RWPE2 (cell line): ENCODE data around the gene SLC25A21.

Experiments
- ATAC-seq: fragments of 200-7000 bp; cut with Tn5 transposase; 3 replicates; pipeline ENCODE4 v1.9.1; 2021; ENCODE audit warnings: low read depth
- DNase-seq: peaks from one replicate; pipeline ENCODE4 v3.0.0-alpha.2; 2020; ENCODE audit warnings: low spot score
- H3K27ac ChIP-seq: fragments of 450-650 bp; 2 replicates; pipeline ENCODE4 v1.5.1; 2017; ENCODE audit warnings: mild to moderate bottlenecking; ENCODE audit not compliant: poor library complexity, severe bottlenecking
- H3K27me3 ChIP-seq: fragments of 250-450 bp; sonication (Bioruptor Pico); 2 replicates; pipeline ENCODE4 v1.5.1; 2021; ENCODE audit warnings: mild to moderate bottlenecking, moderate library complexity; ENCODE audit not compliant: insufficient read depth, poor library complexity, severe bottlenecking
- H3K36me3 ChIP-seq: fragments of 250-450 bp; sonication (Bioruptor Pico); 2 replicates; pipeline ENCODE4 v1.5.1; 2020; ENCODE audit warnings: low read depth, mild to moderate bottlenecking, moderate library complexity
- H3K4me1 ChIP-seq: fragments of 250-450 bp; sonication (Bioruptor Pico); 2 replicates; pipeline ENCODE4 v1.5.1; 2021; ENCODE audit warnings: mild to moderate bottlenecking, moderate library complexity; ENCODE audit not compliant: insufficient read depth, poor library complexity, severe bottlenecking
- H3K4me3 ChIP-seq: fragments of 250-450 bp; sonication (Bioruptor Pico); 2 replicates; pipeline ENCODE4 v1.5.1; 2021; ENCODE audit warnings: mild to moderate bottlenecking, moderate library complexity; ENCODE audit not compliant: severe bottlenecking
- H3K9me3 ChIP-seq: fragments of 250-450 bp; sonication (Bioruptor Pico); 2 replicates; pipeline ENCODE4 v1.5.1; 2021; ENCODE audit warnings: mild to moderate bottlenecking, moderate library complexity; ENCODE audit not compliant: severe bottlenecking
- CTCF ChIP-seq: fragments of 450-650 bp; IDR thresholded peaks from one replicate; pipeline ENCODE4 v1.5.1; 2017; ENCODE audit warnings: mild to moderate bottlenecking, moderate library complexity; ENCODE audit not compliant: poor library complexity, severe bottlenecking

The SLC25A21 gene

DNA sequence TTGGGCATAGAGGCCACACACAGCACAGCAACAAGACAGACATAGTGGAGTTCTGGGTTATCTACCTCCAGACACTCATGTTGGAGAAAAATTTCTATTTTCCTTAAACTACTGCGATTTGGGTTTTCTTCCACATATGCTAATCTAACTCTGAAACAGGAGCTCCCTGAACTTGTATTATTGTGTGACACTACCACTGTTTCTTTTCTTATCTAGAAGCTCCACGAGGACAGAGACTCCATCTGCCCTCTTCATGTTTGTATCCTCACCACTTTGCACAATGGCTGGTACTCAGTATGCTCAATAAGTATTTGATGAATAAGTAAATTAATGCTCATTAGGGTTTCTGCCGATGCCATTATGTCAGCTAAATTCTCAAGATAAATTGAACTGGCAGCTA, 292.1 kb downstream of the SLC25A21 start:
- no peak overlapping the region for H3K4me3 ChIP-seq
- no peaks in the 10 kb centered on the region for H3K27me3 ChIP-seq
- no peaks in the 10 kb centered on the region for H3K9me3 ChIP-seq
- peaks cover 2% of the 10 kb centered on the region for H3K4me1 ChIP-seq
- TF ChIP-seq CTCF, result no peak
- H3K36me3 ChIP-seq, result no peaks in the 10 kb centered on the region
- ATAC-seq (no peak), DNase-seq (no peak)
- no peak overlapping the region for H3K27ac ChIP-seq

DNA sequence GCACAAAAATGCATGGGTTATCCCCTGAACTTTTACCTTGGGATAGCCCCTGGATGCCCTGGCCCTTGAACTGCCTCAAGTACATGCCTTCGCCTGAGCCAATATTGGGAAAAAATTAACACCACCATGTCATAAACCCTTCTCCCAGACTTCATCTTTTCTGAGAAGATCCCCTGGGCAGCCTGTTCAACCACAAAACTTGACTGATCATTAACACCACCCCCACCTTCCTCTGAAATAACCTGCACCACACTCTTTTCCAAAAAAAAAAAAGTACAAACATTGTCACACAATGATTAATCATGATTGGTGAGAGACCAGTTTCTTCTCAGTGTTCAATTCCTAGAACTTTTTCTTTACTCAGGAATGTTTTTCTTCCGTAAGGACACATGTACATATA, 292.8 kb downstream of the SLC25A21 start:
- Histone ChIP-seq H3K27me3 (no peaks in the 10 kb centered on the region), H3K36me3 (no peaks in the 10 kb centered on the region), H3K9me3 (no peaks in the 10 kb centered on the region), H3K4me1 (peaks cover 9% of the 10 kb centered on the region), H3K27ac (no peak overlapping the region), H3K4me3 (no peak overlapping the region)
- no peak for DNase-seq
- no peak for ATAC-seq
- no peak for TF ChIP-seq CTCF

- H3K9me3 ChIP-seq, result no peaks in the 10 kb centered on the region
- no peak for TF ChIP-seq CTCF
- DNase-seq, result no peak
- peaks cover 17% of the 10 kb centered on the region for H3K4me1 ChIP-seq
- ATAC-seq, result peak; percentile 93
- peak overlapping the region; percentile 20 for H3K27ac ChIP-seq
- no peaks in the 10 kb centered on the region for H3K36me3 ChIP-seq
- no peaks in the 10 kb centered on the region for H3K27me3 ChIP-seq
- H3K4me3 ChIP-seq, result no peak overlapping the region
Measured at GRCh38 chr14:36874396-36875138, 297.8 kb downstream of the SLC25A21 start.

- no peak for TF ChIP-seq CTCF
- H3K4me3 ChIP-seq, result no peak overlapping the region
- no peak for ATAC-seq
Measured at GRCh38 chr14:36870776-36871175, 301.6 kb downstream of the SLC25A21 start.

DNA sequence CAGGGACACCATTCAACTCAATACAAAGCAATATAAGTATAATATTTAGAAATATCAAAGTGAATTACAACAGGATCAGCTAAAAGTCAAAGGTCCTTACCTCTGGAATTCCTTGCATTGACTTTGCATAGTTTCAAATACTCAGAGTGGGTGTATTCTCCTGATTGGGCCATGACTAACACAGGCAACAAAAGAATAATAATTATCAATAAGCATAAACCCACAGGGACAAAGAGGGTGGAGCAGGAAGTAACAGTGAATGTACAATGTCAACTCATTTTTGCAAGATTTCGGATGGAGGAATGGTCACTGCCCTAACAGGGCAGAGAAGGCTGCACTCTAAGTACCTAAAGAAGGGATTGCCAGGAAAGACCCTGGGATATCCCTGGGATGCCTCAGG, 303.3 kb downstream of the SLC25A21 start:
- Histone ChIP-seq H3K36me3 (no peaks in the 10 kb centered on the region), H3K4me3 (no peak overlapping the region), H3K4me1 (peaks cover 4% of the 10 kb centered on the region), H3K27ac (no peak overlapping the region), H3K9me3 (no peaks in the 10 kb centered on the region), H3K27me3 (no peaks in the 10 kb centered on the region)
- TF ChIP-seq CTCF, result no peak
- peak; percentile 17; the same call in 1 of the 3 replicates for ATAC-seq
- DNase-seq, result no peak

More at GRCh38 chr14:36870776-36871175, 301.6 kb downstream of the SLC25A21 start:
- DNase-seq, result no peak
- H3K9me3 ChIP-seq, result no peaks in the 10 kb centered on the region
- no peak overlapping the region for H3K27ac ChIP-seq
- no peaks in the 10 kb centered on the region for H3K36me3 ChIP-seq
- peaks cover 17% of the 10 kb centered on the region for H3K4me1 ChIP-seq
- H3K27me3 ChIP-seq, result no peaks in the 10 kb centered on the region
